ENCODE data around the gene CDKAL1.

DNA sequence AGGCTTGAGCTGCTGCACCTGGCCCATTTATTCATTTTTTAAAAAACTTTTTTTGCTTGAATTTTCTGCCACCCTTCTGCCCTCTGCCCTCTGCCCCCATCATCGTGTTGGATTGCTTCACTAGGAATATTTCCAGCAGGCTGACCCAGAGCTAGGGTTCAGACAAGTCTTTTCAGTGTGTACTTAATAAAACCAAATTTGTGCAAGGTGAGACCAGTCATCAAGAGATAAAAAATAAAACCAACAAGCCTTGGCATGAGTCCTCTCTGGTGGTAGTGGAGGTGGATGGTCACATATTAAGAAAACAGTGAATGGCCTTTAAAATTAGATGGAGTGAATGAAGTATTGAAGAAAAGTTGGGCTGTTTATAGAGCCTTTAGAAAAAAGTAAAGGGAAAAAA is 239.6 kb downstream of the CDKAL1 start:
- no peak for TF ChIP-seq EZH2 (optimal IDR thresholded peaks at IDR 0.05; ENCODE audit: low read depth, low read length)
- no peak for TF ChIP-seq CTCF (IDR thresholded peaks at IDR 0.05; ENCODE audit: low read length)
